Measurements from ENCODE around the gene UBQLN4. TPM values are rescaled to one million over a fixed set of nuclear protein-coding genes. Genes with fewer than 3 reads are reported as not detected.

The UBQLN4 gene
- total and polyA plus RNA-seq, 4 donors: 7.4 to 17.8 (median 11.3) TPM

DNA sequence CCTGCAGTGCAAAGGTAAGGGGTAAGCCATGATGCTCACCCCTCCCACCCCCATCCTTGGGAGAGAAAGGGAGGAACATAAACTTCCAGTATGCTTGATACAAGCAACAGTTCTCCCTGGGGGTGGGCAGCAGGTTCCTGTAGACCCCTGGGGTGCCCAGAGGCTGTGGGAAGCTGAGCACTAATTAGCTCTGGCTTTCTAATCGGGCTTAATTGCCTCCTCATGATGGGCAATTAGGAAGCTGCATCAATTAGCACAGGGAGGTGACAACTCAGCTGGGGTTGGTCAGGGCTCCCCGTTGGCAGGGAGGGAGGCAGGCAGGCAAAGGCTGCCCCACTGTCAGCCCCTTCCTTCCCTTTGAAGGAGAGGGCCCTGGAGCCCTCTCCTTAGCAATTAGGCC is 45.2 kb upstream of the UBQLN4 start:
- no peaks in the 10 kb centered on the region for H3K27me3 ChIP-seq (ENCODE audit: control insufficient read depth in 4 of 4, insufficient read depth in 4 of 4, low read length in 3 of 4)
- TF ChIP-seq CTCF (IDR thresholded peaks at IDR 0.05; ENCODE audit: low read depth, low read length, missing input control): no peak
- no peak for TF ChIP-seq NR2F2 (IDR thresholded peaks at IDR 0.05)
- TF ChIP-seq REST (IDR thresholded peaks at IDR 0.05): no peak
- no peak for TF ChIP-seq JUND (IDR thresholded peaks at IDR 0.05)
- TF ChIP-seq YY1 (IDR thresholded peaks at IDR 0.05): no peak
- no peak for TF ChIP-seq TAF1 (conservative IDR thresholded peaks at IDR 0.05)
- no peak for TF ChIP-seq FOXA2 (IDR thresholded peaks at IDR 0.05)
- TF ChIP-seq HNF4G (IDR thresholded peaks at IDR 0.05): no peak
- TF ChIP-seq, protein P1, sequence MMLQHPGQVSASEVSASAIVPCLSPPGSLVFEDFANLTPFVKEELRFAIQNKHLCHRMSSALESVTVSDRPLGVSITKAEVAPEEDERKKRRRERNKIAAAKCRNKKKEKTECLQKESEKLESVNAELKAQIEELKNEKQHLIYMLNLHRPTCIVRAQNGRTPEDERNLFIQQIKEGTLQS (IDR thresholded peaks at IDR 0.05): no peak
- no peak for TF ChIP-seq ZBTB33 (IDR thresholded peaks at IDR 0.05)
- TF ChIP-seq RAD21 (IDR thresholded peaks at IDR 0.05): no peak
- TF ChIP-seq EGR1 (IDR thresholded peaks at IDR 0.05; ENCODE audit: low read depth in 2 of 2): no peak
- no peak for TF ChIP-seq GABPA (IDR thresholded peaks at IDR 0.05 in 1 of 2, conservative IDR thresholded peaks at IDR 0.05 in 1 of 2)
- TF ChIP-seq RXRA (IDR thresholded peaks at IDR 0.05): no peak
- TF ChIP-seq HNF4A (conservative IDR thresholded peaks at IDR 0.05): no peak
- TF ChIP-seq FOXA1 (IDR thresholded peaks at IDR 0.05): no peak
- TF ChIP-seq MAX (IDR thresholded peaks at IDR 0.05): no peak
- TF ChIP-seq SP1 (IDR thresholded peaks at IDR 0.05): no peak
- no peak overlapping the region for H3K27ac ChIP-seq (ENCODE audit: low read depth in 1 of 2, low read length in 2 of 2)
- H3K36me3 ChIP-seq (ENCODE audit: control insufficient read depth in 4 of 4, insufficient read depth in 3 of 4, low read depth in 1 of 4, low read length in 3 of 4): no peaks in the 10 kb centered on the region
- WGBS: 95% methylated on average over 2 of the region's 2 CpGs
- H3K4me3 ChIP-seq (ENCODE audit: low read depth in 1 of 3, low read length in 3 of 3): no peak overlapping the region
- no peaks in the 10 kb centered on the region for H3K9me3 ChIP-seq (ENCODE audit: control insufficient read depth in 4 of 4, low read length in 3 of 4)
- H3K4me1 ChIP-seq (ENCODE audit: control insufficient read depth in 4 of 4, insufficient read depth in 4 of 4, low read length in 3 of 4): peaks cover 0 to 9% (median 2%) of the 10 kb centered on the region in 4 donors
- DNase-seq (ENCODE audit: low spot score): no peak
- H3K9ac ChIP-seq (ENCODE audit: low read depth in 1 of 2, low read length in 2 of 2): no peak overlapping the region

Data from liver (tissue), 9 donors.